Mucosa of stomach (tissue), 1 donor: ENCODE data around the gene PCDH12.

ENCODE experiments used
- H3K27me3 ChIP-seq: one replicate; pipeline ENCODE4 v1.7.0; 2013; ENCODE audit warnings: mild to moderate bottlenecking, low read length; ENCODE audit not compliant: control insufficient read depth, insufficient read depth
- H3K36me3 ChIP-seq: one replicate; pipeline ENCODE4 v1.7.0; 2013; ENCODE audit warnings: low read length; ENCODE audit not compliant: control insufficient read depth, insufficient read depth
- H3K4me1 ChIP-seq: one replicate; pipeline ENCODE4 v1.7.0; 2013; ENCODE audit warnings: mild to moderate bottlenecking, low read length; ENCODE audit not compliant: control insufficient read depth, insufficient read depth
- H3K4me3 ChIP-seq: one replicate; pipeline ENCODE4 v1.7.0; 2013; ENCODE audit warnings: low read length
- H3K9ac ChIP-seq: one replicate; pipeline ENCODE4 v1.7.0; 2013; ENCODE audit warnings: mild to moderate bottlenecking, low read length, moderate library complexity
- H3K9me3 ChIP-seq: one replicate; pipeline ENCODE4 v1.7.0; 2013; ENCODE audit warnings: mild to moderate bottlenecking, low read length, moderate library complexity; ENCODE audit not compliant: control insufficient read depth
- donor health status: Pancreatic carcinoma.

PCDH12 gene

DNA sequence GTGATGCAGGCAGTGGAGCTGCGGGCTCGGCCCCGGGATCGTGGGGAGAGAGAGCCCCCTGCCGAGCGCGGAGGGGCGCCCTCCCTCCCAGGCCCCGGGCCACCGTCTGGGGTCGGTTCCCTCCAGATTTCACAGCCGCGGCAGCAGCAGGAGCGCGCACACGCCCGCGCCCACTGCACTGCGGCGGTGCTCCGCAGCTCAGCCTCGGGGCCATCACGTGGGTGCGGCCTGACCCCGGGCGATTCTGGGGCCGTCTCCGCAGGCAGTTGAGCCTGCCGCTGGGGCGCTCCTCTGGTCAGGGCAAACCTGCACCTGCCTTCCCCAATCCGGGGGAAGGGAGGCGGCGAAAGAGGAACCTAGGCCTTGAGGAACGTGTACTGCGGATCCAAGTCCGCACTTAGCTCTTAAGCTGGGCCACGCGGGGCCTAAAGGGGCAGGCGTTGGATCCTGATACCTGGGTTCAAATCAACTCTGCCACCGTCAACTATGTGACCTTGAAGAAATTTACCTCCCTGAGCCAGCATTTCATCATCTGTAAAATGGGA, 43.7 kb downstream of the PCDH12 start:
- Histone ChIP-seq H3K9ac (peak overlapping the region; percentile 43), H3K9me3 (no peaks in the 10 kb centered on the region)

GRCh38 chr5:141913560-141914198, 44.3 kb downstream of the PCDH12 start:
- Histone ChIP-seq H3K4me3 (no peak overlapping the region), H3K27me3 (peaks cover 17% of the 10 kb centered on the region), H3K4me1 (peaks cover 7% of the 10 kb centered on the region), H3K9me3 (no peaks in the 10 kb centered on the region), H3K36me3 (no peaks in the 10 kb centered on the region), H3K9ac (peak overlapping the region; percentile 43)

More for the DNA sequence above, 43.7 kb downstream of the PCDH12 start:
- Histone ChIP-seq H3K36me3 (no peaks in the 10 kb centered on the region), H3K4me3 (no peak overlapping the region), H3K27me3 (peaks cover 17% of the 10 kb centered on the region), H3K4me1 (peaks cover 7% of the 10 kb centered on the region)

- H3K4me1 ChIP-seq = peaks cover 7% of the 10 kb centered on the region
- no peak overlapping the region for H3K4me3 ChIP-seq
- no peaks in the 10 kb centered on the region for H3K36me3 ChIP-seq
- H3K9ac ChIP-seq = no peak overlapping the region
- H3K27me3 ChIP-seq = peaks cover 17% of the 10 kb centered on the region
- H3K9me3 ChIP-seq = no peaks in the 10 kb centered on the region
Measured at GRCh38 chr5:141910271-141910673, 47.7 kb downstream of the PCDH12 start.

DNA sequence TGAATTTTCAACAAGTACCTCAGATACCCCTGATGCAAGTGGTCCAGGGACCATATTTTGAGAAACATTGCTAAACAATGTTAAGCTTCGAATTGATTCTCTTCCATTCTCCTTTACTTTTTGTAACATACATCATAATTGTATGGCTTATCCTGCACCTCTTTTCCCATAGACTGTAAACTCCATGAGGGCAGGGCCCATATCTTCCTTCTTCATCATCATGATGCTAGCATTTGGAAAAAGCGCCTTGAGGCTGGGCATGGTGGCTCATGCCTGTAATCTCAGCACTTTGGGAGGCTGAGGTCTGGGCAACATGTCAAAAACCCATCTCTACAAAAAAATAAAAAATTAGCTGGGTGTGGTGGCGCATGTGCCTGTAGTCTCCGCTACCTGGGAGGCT, 48.8 kb downstream of the PCDH12 start:
- Histone ChIP-seq H3K9ac (no peak overlapping the region), H3K4me1 (peaks cover 4% of the 10 kb centered on the region), H3K36me3 (no peaks in the 10 kb centered on the region), H3K4me3 (no peak overlapping the region), H3K27me3 (peaks cover 13% of the 10 kb centered on the region), H3K9me3 (no peaks in the 10 kb centered on the region)

GRCh38 chr5:141908796-141909195, 49.2 kb downstream of the PCDH12 start:
- H3K9ac ChIP-seq = no peak overlapping the region
- H3K4me1 ChIP-seq = no peaks in the 10 kb centered on the region
- H3K9me3 ChIP-seq = no peaks in the 10 kb centered on the region
- H3K4me3 ChIP-seq = no peak overlapping the region
- H3K36me3 ChIP-seq = no peaks in the 10 kb centered on the region
- peaks cover 10% of the 10 kb centered on the region for H3K27me3 ChIP-seq

GRCh38 chr5:141906972-141907371, 51.0 kb downstream of the PCDH12 start:
- H3K9ac ChIP-seq = no peak overlapping the region
- H3K9me3 ChIP-seq = no peaks in the 10 kb centered on the region
- H3K36me3 ChIP-seq = no peaks in the 10 kb centered on the region
- H3K4me3 ChIP-seq = no peak overlapping the region
- H3K4me1 ChIP-seq = no peaks in the 10 kb centered on the region
- no peaks in the 10 kb centered on the region for H3K27me3 ChIP-seq

GRCh38 chr5:141906517-141906916, 51.5 kb downstream of the PCDH12 start:
- Histone ChIP-seq H3K27me3 (no peaks in the 10 kb centered on the region), H3K4me3 (no peak overlapping the region), H3K9ac (no peak overlapping the region), H3K4me1 (no peaks in the 10 kb centered on the region), H3K9me3 (no peaks in the 10 kb centered on the region), H3K36me3 (no peaks in the 10 kb centered on the region)

DNA sequence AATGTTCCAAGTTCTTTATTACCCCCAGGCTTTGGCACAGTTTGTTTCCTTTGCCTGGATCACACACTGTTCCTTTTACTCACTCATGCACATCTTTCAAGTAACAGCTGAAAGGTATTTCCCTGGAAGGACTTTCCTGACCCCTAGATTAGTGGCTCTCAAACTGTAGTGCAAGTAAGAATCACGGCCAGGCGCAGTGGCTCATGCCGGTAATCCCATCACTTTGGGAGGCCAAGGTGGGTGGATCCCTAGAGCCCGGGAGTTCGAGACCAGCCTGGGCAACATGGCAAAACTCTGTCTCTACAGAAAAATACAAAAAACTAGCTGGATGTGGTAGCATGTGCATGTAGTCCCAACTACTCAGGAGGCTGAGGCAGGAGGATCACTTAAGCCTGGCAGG, 53.5 kb downstream of the PCDH12 start:
- Histone ChIP-seq H3K36me3 (no peaks in the 10 kb centered on the region), H3K4me3 (no peak overlapping the region), H3K27me3 (no peaks in the 10 kb centered on the region), H3K9ac (no peak overlapping the region), H3K4me1 (no peaks in the 10 kb centered on the region), H3K9me3 (no peaks in the 10 kb centered on the region)

DNA sequence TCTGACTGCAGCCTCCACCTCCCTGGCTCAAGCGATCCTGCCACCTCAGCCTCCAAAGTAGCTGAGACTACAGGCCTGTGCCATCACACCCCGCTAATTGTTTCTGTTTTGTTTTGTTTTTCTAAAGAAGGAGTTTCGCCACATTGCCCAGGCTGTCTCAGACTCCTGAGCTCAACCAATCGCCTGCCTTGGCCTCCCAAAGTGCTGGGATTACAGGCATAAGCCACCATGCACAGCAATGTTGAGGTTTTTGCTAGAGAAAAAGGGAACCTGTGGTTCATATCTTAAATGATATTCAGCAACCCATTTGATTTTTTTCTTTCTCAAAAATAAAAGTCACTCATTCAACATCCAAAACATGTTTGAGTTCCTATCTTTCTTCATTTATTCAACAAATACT, 54.7 kb downstream of the PCDH12 start:
- Histone ChIP-seq H3K4me3 (no peak overlapping the region), H3K4me1 (no peaks in the 10 kb centered on the region), H3K9ac (no peak overlapping the region), H3K9me3 (no peaks in the 10 kb centered on the region), H3K27me3 (no peaks in the 10 kb centered on the region), H3K36me3 (no peaks in the 10 kb centered on the region)

DNA sequence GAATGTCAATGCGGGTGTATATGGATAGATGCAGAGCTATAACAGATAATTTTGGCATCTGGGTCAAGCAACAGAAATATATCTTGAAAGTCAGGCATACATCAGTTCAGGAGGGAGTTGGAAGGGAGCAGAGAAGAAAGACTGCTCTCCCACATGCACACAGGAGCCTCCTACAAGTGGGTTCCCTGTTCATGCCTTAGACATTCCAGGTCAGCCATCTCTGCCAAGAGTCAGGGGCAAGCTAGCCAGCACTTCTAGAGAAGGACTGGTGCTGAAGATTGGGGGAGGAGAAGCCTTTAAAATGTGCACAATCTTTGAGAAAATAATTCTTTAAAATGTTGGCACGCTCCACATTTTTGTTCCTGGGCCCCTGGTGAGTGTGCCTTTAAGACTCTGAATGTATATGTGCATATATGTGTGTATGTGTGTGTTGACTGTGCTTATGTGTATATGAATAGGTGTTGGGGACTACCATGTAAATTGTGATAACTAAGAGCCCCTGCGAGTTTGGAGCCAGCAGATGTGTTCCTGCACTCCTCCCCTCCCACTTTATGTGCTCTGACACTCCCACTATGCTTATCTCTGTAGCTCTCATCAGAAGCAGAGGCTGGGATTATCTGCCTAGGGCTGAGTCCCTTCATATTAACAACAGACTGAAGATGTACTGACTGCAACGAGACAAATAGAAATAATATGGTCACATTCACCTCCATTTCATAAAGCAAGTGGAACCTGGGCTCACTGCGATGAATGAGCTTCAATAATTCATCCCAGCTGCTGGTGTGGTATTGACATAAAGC, 55.8 kb downstream of the PCDH12 start:
- no peaks in the 10 kb centered on the region for H3K4me1 ChIP-seq
- no peak overlapping the region for H3K9ac ChIP-seq
- H3K27me3 ChIP-seq = no peaks in the 10 kb centered on the region
- no peak overlapping the region for H3K4me3 ChIP-seq
- H3K9me3 ChIP-seq = no peaks in the 10 kb centered on the region
- H3K36me3 ChIP-seq = no peaks in the 10 kb centered on the region

GRCh38 chr5:141898448-141899049, 59.5 kb downstream of the PCDH12 start:
- Histone ChIP-seq H3K27me3 (no peaks in the 10 kb centered on the region), H3K9ac (no peak overlapping the region), H3K4me1 (no peaks in the 10 kb centered on the region), H3K9me3 (no peaks in the 10 kb centered on the region), H3K4me3 (no peak overlapping the region), H3K36me3 (no peaks in the 10 kb centered on the region)

DNA sequence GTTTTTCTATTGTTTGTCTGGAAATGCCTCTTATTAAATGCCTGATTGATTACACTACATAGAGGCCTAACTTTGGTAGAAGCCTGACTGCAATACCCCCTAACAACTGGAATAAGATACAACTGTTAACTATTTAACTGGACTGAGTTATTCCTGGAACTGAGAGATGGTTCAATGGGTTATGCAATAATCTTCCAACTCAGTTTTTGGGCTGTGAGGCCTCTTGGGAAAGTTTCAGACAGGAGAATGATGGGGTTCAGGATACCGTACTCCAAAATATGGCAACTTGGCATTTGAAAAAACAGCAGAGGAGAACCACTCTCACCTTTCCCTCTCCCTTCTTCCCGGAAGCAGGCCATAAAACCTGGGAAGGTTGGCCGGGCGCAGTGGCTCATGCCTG, 60.6 kb downstream of the PCDH12 start:
- H3K9me3 ChIP-seq = no peaks in the 10 kb centered on the region
- H3K36me3 ChIP-seq = no peaks in the 10 kb centered on the region
- no peak overlapping the region for H3K9ac ChIP-seq
- no peaks in the 10 kb centered on the region for H3K27me3 ChIP-seq
- no peaks in the 10 kb centered on the region for H3K4me1 ChIP-seq
- H3K4me3 ChIP-seq = no peak overlapping the region
